Activated T-helper 2 cell treated with anti-CD3 and anti-CD28 coated beads, Interferon-gamma antibody, Interleukin-2, Interleukin-4, amounts not matched to agents 10 μg/mL and 5 μg/mL and 100 μg/mL, durations not matched to agents 14 hours and 24 hours and 36 hours (primary cell): ENCODE data around the gene MAMSTR. TPM values are rescaled to one million over a fixed set of nuclear protein-coding genes. Genes with fewer than 3 reads are reported as not detected.

Source experiments
- DNase-seq: peaks from one replicate; pipeline ENCODE4 v3.0.0; 2021; ENCODE audit warnings: low spot score
- H3K27ac Mint-ChIP-seq: one replicate; pipeline ENCODE4 v1.8.0; 2021; ENCODE audit warnings: mixed read lengths
- H3K27me3 Mint-ChIP-seq: one replicate; pipeline ENCODE4 v1.8.0; 2021; ENCODE audit warnings: low read depth, mixed read lengths
- H3K36me3 Mint-ChIP-seq: one replicate; pipeline ENCODE4 v1.8.0; 2021; ENCODE audit warnings: low read depth, mixed read lengths
- H3K4me1 Mint-ChIP-seq: one replicate; pipeline ENCODE4 v1.8.0; 2021; ENCODE audit warnings: low read depth, mixed read lengths
- H3K4me3 Mint-ChIP-seq: one replicate; pipeline ENCODE4 v1.8.0; 2021; ENCODE audit warnings: low read depth, mild to moderate bottlenecking, moderate library complexity, mixed read lengths
- H3K9me3 Mint-ChIP-seq: one replicate; pipeline ENCODE4 v1.8.0; 2021; ENCODE audit warnings: mixed read lengths
- intact Hi-C: fragments of 100-400 bp; cut with micrococcal nuclease; formaldehyde crosslinking; loops from one replicate; pipeline ENCODE4 v1.15.1; 2023
- total RNA-seq: library from RNA; stranded (reverse); gene quantifications from 2 replicates; pipeline ENCODE4 v1.2.3, GENCODE V29; 2022

Gene MAMSTR
- total RNA-seq, 1 donor from 2014 or later: 1.2 TPM

DNA sequence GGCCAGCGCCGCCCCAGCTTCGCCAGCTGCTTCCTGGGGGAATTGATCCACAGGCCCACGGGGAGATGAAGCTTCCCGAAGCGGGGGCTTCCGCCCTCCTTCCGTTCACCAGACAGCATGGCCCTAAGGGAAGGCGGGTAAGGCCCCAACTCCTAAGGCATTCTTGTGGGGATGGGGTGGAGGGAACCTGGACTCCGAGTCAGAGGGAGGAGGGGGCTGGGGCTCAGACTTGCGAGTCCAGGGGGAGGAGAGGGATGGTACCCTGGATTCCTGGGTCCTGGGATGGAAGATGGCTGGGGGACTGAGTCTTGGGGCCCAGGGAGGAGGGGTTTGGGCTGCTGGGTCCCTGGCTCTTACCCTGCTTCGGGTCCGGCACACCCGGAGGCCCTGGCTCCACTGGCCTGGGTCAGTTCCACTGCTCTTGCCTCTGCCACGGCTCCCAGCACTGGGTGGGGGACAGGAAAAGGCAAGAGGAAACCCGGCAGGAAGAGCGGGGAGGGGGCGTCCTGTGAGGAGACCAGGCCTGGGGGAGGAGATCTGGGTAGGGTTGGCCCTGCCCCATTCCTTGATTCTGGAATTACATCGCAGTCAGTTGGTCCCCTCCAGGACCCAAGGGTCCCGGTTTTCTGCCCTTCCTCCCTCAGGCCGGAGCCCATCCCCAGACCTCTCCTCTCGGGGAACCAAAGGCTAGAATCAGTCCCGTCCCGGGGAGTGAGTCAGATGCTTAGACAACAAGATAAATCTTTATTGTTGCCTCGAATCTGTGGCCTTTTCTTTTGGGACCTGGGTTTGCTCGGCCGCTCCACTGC lies 20.8 kb upstream of the MAMSTR start, which contains the start of gene RASIP1:
Gene RASIP1 (minus strand): TSS at position 447 of the 809 bp plus-strand sequence. CDS start 328 bp downstream, at position 119.
- intact Hi-C loops: no loop called here
- H3K4me1 Mint-ChIP-seq: peaks cover 8% of the 10 kb centered on the region
- H3K9me3 Mint-ChIP-seq: no peaks in the 10 kb centered on the region
- DNase-seq: no peak
- H3K27ac Mint-ChIP-seq: no peak within 1 kb of the TSS
- peak within 1 kb of the TSS; percentile 39 for H3K4me3 Mint-ChIP-seq
- peaks cover 3% of the 10 kb centered on the region for H3K27me3 Mint-ChIP-seq
- H3K36me3 Mint-ChIP-seq: no peaks in the 10 kb centered on the region

DNA sequence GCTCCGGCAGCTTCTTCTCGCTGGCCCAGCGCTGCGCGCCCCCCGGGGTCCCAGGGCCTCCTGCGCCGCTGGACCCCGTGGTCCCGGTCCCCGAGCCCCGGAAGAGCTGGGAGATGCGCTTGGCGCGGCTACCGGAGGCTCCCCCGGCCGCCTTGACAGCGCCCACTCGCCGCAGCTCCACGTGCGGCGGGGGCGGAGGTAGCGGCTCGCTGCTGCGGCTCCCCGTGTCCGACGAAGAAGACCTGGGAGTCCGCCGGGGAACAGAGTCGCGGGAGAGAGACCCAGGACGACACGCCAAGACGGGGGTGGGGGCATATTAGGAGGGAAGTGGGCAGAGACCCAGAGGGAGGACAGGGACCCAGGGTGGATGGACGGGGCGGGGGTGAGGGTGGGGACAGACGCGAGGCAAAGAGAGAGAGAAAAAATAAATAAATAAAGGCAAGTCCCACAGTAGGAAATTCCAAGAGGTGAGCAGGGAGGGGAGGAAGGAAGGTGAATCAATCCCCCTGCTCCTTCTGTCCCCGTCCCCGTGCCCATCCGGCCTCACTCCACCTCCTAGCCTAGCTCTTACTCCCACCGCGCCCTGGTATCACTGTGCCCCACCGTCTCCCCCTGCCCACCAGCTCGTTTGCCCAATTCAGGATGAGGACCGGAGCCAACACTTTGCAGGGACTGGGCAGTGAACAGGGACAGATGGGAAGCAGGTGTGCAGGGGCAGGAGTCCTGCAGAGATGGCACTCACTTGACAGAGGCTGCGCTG lies 20.1 kb upstream of the MAMSTR start:
- no peak overlapping the region for H3K4me3 Mint-ChIP-seq
- no peak for DNase-seq
- no peaks in the 10 kb centered on the region for H3K36me3 Mint-ChIP-seq
- intact Hi-C loops: no loop called here
- peaks cover 8% of the 10 kb centered on the region for H3K4me1 Mint-ChIP-seq
- H3K27me3 Mint-ChIP-seq: peaks cover 3% of the 10 kb centered on the region
- no peaks in the 10 kb centered on the region for H3K9me3 Mint-ChIP-seq
- no peak overlapping the region for H3K27ac Mint-ChIP-seq

DNA sequence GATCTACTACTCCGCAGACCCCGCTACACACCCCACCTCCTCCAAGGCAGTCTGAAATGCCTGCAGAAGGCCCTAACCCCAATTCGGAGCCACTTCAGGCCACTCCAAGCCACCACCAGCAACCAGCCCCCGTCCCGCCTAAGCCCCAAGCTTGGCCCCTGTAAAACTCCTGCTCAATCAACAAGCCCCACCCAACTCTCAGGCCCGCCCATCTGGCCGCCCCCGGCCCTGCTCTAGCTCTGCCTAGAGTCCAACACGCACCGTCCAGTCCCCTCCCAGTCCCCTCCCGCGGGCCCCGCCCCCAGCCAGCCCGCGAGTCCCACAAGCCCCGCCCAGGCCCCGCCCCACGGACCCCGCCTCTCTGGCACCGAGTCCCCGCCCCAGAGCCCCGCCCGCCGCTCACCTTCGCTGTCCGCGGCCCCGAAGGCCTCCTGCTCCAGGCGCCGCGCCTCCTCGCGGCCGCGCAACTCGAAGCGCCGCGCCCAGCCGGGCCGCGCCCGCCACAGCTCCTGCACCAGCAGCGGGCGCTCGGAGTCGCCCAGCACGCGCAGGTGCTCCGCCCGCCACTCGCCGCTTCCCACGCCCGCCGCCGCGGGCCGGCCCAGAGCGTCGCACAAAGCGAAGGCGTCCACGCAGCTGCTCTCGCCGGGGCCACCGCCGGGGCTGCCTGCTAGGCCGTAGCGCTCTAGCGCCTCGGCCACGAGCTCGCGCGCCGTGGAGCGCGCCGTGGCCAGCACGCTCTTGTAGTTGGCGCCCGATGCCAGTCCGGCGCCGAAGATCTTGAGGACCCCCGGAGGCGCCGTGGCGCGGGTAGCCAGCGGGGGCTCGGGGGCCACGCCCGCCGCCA lies 19.3 kb upstream of the MAMSTR start:
- intact Hi-C loops: loop anchor here (1.0 kb wide), 1 partner anchor 24 kb away; no protein-coding TSS in a partner anchor
- peak; percentile 86 for DNase-seq
- H3K36me3 Mint-ChIP-seq: no peaks in the 10 kb centered on the region
- H3K4me3 Mint-ChIP-seq: peak overlapping the region; percentile 35
- H3K9me3 Mint-ChIP-seq: no peaks in the 10 kb centered on the region
- peak overlapping the region; percentile 50 for H3K27ac Mint-ChIP-seq
- peaks cover 3% of the 10 kb centered on the region for H3K27me3 Mint-ChIP-seq
- peaks cover 8% of the 10 kb centered on the region for H3K4me1 Mint-ChIP-seq

- peaks cover 8% of the 10 kb centered on the region for H3K4me1 Mint-ChIP-seq
- peaks cover 3% of the 10 kb centered on the region for H3K27me3 Mint-ChIP-seq
- no peaks in the 10 kb centered on the region for H3K9me3 Mint-ChIP-seq
- no peaks in the 10 kb centered on the region for H3K36me3 Mint-ChIP-seq
- no peak overlapping the region for H3K4me3 Mint-ChIP-seq
- DNase-seq: no peak
- intact Hi-C loops: no loop called here
- H3K27ac Mint-ChIP-seq: no peak overlapping the region
Observed at GRCh38 chr19:48737360-48737998, 18.0 kb upstream of the MAMSTR start.

DNA sequence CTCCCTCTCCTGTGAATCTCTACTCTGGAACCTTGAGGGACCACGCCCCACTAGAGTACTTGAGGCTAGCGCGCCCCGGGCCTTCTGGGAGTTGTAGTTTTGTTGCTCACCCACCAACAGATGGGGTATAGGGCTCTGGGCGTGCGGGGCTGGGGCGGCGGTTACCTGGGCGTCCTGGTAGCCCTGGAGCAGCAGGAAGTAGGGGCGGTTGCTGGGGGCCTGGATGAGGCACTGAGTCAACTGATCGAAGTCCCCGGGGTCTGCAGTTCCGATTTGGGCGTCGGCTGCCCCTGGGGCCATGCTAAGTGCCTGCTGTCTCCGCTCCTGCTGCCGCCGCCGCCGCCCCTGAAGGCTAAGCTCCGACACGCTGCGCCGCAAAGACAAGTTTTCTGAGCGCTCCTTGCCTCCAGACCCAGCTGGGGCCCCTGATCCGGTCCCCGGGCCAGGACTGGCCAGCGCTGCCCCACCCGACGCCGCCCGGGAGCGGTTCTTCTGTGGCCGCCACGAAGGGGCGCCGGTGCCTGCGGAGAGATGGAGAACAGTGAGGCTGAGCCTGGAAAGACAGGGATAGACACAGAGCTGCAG lies 15.6 kb upstream of the MAMSTR start:
- Mint-ChIP-seq H3K27me3 (no peaks in the 10 kb centered on the region), H3K9me3 (no peaks in the 10 kb centered on the region), H3K4me3 (no peak overlapping the region), H3K36me3 (no peaks in the 10 kb centered on the region), H3K4me1 (peaks cover 3% of the 10 kb centered on the region), H3K27ac (no peak overlapping the region)
- DNase-seq: no peak
- intact Hi-C loops: no loop called here

DNA sequence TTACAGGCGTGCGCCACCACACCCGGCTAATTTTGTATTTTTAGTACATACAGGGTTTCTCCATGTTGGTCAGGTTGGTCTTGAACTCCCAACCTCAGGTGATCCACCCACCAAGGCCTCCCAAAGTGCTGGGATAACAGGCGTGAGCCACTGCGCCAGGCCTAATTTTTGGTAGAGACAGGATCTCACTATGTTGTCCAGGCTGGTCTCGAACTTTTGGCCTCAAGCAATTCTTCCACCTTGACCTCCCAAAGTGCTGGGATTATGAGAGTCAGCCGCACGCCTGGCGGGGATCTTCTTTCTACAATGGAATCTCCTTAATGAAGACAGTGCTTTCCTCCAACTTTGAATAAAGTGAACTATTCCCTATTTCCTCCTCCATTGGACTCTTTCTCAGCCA lies 15.1 kb upstream of the MAMSTR start:
- Mint-ChIP-seq H3K27ac (no peak overlapping the region), H3K4me1 (peaks cover 3% of the 10 kb centered on the region), H3K27me3 (no peaks in the 10 kb centered on the region), H3K9me3 (no peaks in the 10 kb centered on the region), H3K36me3 (no peaks in the 10 kb centered on the region), H3K4me3 (no peak overlapping the region)
- no peak for DNase-seq
- intact Hi-C loops: no loop called here

- no peak for DNase-seq
- peaks cover 12% of the 10 kb centered on the region for H3K36me3 Mint-ChIP-seq
- peaks cover 3% of the 10 kb centered on the region for H3K4me1 Mint-ChIP-seq
- H3K27me3 Mint-ChIP-seq: no peaks in the 10 kb centered on the region
- intact Hi-C loops: no loop called here
- H3K27ac Mint-ChIP-seq: no peak overlapping the region
- H3K9me3 Mint-ChIP-seq: peaks cover 13% of the 10 kb centered on the region
- no peak overlapping the region for H3K4me3 Mint-ChIP-seq
Observed at GRCh38 chr19:48731452-48731851, 11.9 kb upstream of the MAMSTR start.

DNA sequence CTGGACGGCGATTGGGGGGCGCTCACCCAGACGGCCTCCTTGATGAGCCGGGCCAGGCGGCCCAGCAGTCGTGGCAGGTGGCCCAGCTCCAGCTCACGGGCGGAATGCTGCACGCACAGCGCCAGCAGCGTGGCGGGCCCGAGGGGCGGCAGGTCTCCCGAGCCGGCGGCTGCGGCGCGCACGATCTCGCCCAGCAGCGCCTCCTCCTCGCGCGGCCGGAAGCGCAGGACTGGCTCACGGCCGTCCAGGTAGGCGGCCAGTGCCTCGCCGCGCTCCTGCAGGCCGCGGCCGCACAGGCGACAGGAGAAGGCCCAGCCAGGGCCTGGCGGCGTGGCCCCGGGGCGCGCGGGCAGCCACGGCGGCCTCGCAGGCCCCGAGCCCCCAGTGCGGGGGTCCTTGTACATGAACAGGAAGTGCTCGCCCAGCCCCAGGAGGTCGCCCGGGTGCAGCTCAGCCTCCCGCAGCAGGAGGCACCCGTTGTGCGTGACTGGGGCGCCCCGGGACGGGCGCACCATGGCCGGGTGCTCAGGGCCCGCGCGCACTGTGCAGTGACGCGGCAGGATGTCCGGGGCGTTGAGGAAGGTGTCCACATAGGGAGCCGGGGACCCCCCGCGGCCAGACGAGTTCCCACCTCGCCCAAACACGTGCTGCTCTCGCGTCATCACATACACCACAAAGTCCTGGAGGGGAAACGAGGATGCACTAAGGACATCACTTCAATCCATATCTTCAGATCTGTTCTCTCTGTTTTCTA lies 9.6 kb upstream of the MAMSTR start:
- H3K4me1 Mint-ChIP-seq: peaks cover 16% of the 10 kb centered on the region
- peaks cover 28% of the 10 kb centered on the region for H3K9me3 Mint-ChIP-seq
- H3K27me3 Mint-ChIP-seq: no peaks in the 10 kb centered on the region
- peaks cover 26% of the 10 kb centered on the region for H3K36me3 Mint-ChIP-seq
- intact Hi-C loops: no loop called here
- no peak for DNase-seq
- no peak overlapping the region for H3K4me3 Mint-ChIP-seq
- H3K27ac Mint-ChIP-seq: no peak overlapping the region

GRCh38 chr19:48726556-48726955 lies 7.0 kb upstream of the MAMSTR start:
- DNase-seq: no peak
- intact Hi-C loops: no loop called here
- Mint-ChIP-seq H3K9me3 (peaks cover 28% of the 10 kb centered on the region), H3K4me3 (no peak overlapping the region), H3K36me3 (peaks cover 26% of the 10 kb centered on the region), H3K4me1 (peaks cover 18% of the 10 kb centered on the region), H3K27ac (peak overlapping the region; percentile 44), H3K27me3 (no peaks in the 10 kb centered on the region)

DNA sequence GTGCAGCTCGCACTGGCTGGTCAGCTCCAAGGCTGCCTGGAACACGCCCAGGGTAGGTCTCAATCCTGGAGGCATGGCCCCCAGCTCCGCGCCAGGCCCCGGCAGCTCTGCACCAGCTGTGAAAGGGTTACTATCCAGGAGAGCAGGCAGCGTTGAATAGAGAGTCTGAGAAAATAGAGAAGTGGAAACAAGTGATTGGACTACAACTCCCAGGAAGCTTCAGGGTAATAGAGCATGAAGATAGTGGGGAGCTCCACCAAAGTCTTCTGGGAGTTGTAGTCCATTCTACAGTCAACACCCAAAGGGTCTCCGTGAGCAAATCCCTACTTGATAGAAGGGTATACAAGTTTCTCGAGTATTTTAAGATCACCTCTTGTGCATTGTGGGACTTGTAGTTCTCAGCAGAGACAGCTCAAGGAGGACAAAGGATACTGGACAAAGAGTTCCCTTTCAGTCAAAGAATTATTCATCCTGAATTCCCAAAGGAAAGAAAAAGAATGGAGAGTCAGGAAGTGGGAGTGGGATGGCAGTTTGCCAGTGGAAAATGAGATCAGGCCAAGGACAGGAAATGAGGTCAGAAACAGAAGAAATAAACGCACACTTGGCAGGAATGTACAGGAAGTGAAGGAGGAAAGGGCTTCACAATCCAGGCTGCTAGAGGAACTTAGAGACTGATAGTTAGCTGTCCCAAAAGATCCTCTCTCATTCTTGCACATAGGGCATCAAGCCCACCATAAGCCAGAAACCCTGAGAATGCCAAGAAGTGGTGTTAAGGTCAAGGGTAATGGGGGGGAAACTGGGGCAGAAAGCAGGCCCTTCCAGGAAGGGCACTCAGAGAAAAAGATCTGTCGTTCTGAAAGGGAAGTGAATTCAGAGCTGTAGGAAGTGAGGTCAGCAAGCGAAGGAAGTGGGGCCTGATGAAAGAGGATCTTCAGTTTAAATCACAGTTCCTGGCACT lies 5.5 kb upstream of the MAMSTR start:
- H3K4me3 Mint-ChIP-seq: no peak overlapping the region
- intact Hi-C loops: loop anchor here (5.0 kb wide), 1 partner anchor 78 kb away; the partner anchor contains the start of gene CA11

More for the DNA sequence above, 5.5 kb upstream of the MAMSTR start:
- DNase-seq: no peak
- Mint-ChIP-seq H3K27me3 (no peaks in the 10 kb centered on the region), H3K36me3 (peaks cover 26% of the 10 kb centered on the region), H3K9me3 (peaks cover 28% of the 10 kb centered on the region), H3K27ac (peak overlapping the region; percentile 84), H3K4me1 (peaks cover 20% of the 10 kb centered on the region)
